GM21390 (cell line): Measurements from ENCODE around the gene SDC1.
A peak's percentile ranks its signal among the peaks of the same experiment; 100 is the strongest.

ENCODE experiments used
- ATAC-seq: cut with Tn5 transposase; IDR thresholded peaks from one replicate; pipeline ENCODE4 v1.9.1; 2021; ENCODE audit not compliant: unreplicated experiment

SDC1 gene

DNA sequence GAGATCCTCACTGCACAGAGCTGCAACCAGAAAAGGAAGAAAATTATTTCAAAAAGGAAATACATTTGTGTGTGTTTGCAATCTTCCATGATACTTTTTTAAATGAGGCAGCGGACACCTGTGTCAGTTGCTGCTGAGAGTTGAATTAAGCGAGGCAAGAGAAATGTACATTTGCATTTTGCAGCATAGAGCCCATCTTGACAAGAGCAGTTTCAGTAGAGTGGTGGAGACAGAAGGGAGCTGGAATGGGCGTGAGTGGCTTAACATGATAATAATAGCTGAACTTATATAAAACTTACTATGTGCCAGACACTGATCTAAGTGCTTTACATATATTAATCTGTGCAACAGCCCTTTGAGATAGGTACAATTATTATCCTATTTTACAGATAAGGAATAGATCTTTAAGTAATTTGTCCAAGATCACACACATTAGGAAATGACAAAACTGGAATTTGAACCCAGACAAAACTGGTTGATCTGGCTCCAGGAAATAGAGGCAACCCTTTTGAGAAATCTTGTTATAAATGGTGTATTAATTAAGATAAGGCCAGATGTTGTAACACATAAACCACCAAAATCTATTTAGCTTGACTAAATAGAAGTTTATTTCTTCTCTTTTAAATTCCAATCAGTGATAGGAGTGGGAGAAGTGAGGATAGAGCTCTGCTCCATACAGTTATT lies 68.7 kb downstream of the SDC1 start:
- ATAC-seq: no peak

DNA sequence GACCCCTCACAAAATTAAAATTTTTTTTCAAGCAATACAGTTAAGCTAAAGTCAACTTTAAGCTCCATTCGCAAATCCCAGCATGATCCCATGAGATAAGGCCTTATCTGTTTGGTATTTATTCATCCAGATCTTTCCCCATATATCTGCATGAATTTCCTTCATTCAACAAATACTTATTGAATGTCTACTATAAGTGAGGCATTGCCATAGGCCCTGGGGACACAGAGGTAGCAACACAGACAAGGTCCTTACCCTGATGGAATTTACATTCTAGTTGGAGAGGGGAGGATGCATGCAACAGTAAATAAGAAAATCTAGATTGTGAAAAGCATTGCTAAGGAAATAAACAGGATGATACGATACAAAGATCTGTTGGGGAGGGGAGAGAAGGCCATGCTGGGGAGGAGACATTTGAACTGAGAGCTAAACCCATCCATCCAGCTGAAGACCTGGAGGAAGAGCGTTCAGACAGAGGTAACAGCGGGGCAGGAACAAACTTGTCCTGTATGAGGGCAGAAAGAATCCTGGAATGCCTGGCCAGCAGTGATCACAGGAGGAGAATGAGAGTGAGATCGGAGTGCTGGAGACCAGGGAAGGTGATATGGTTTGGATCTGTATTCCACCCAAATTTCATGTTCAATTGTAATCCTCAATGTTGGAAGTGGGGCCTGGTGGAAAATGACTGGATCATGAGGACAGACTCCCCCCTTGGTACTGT lies 71.6 kb downstream of the SDC1 start:
- ATAC-seq: no peak

DNA sequence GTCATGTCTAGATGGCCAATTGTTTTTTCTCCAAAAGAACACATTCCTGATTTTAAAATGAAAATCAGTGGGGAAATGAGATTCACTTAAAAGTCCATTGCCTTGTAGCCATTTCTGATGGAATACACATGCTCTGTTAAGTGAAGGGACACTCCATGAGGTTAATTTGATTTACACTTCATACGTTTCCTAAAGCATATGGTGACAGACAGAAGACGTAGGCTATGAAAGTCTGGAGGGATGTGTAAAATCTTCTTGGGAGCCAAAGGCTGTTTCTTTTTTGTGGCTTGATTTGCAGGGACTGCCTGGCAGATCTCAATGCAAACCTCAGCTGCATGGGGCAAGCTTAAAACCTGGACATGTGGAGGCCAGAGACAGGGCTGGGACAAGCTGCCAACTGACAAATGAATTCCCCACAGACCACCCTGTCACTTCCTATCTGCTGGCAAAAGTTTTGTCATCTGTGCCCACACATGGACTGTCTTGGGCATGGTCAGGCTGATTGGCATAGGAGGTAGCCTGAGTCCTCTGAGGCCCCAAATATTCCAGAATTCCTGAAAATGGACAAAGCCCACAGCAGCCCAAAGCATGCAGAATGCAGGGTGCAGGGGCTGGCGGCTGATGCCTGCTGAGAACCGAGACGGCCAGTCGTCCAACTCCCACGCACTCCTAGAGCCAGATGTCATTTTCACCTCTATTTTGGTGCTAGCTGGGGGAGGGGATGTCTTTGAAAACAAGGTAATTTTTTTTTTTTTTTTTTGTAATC lies 73.9 kb downstream of the SDC1 start:
- ATAC-seq: peak; percentile 75
